ENCODE measurements around the gene KCNJ3.

Gene KCNJ3

DNA sequence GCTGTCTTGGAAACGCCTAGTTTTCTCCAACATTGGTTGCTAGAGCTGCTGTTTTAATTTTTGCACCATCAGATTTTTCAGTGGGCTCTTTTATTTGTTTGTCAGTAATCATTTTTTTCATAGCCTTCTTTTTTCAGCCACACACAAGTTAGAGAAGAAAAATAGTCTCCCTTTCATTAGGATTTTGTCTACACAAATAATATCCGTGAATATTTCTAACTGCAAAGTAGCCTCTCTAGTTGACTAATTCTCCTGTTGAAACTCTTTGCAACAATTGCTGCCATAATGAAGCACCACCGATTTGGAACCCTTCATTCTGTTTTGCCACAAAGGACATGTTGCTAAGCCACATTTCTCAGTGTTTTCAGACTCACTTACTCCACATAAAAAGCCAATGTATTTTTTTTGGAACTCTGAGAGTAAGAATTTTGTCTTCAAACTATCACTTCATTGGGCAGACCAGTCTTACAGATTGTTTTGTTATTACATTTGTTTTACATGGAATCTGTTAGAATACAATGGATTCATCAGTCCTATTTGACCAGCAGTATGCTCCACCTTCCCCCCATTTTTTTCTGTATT is 9.6 kb downstream of the KCNJ3 start (continued):
- TF ChIP-seq CSRNP3 (CRISPR knock-in tag; IDR thresholded peaks at IDR 0.05) (no peak), BACH2 (CRISPR knock-in tag; IDR thresholded peaks at IDR 0.05; ENCODE audit: borderline replicate concordance) (no peak), ZFP30 (CRISPR knock-in tag; IDR thresholded peaks at IDR 0.05) (no peak), PPARA (CRISPR knock-in tag; IDR thresholded peaks at IDR 0.05; ENCODE audit: borderline replicate concordance) (no peak)

- ATAC-seq: no peak
- TF ChIP-seq CREB5 (CRISPR knock-in tag; IDR thresholded peaks at IDR 0.05; ENCODE audit: low read depth) (no peak), TOX (CRISPR knock-in tag; IDR thresholded peaks at IDR 0.05; ENCODE audit: borderline replicate concordance) (no peak), ZNF565 (CRISPR knock-in tag; conservative IDR thresholded peaks at IDR 0.05; ENCODE audit: low read depth) (no peak), ZFP30 (CRISPR knock-in tag; IDR thresholded peaks at IDR 0.05) (no peak), ZNF8 (CRISPR knock-in tag; IDR thresholded peaks at IDR 0.05) (no peak), SNAI2 (CRISPR knock-in tag; IDR thresholded peaks at IDR 0.05) (no peak), ESRRG (CRISPR knock-in tag; IDR thresholded peaks at IDR 0.05) (no peak), ARNTL (CRISPR knock-in tag; IDR thresholded peaks at IDR 0.05; ENCODE audit: borderline replicate concordance, low read depth) (no peak), CSDC2 (CRISPR knock-in tag; IDR thresholded peaks at IDR 0.05) (no peak), TCF4 (CRISPR knock-in tag; IDR thresholded peaks at IDR 0.05; ENCODE audit: borderline replicate concordance) (no peak), ISL1 (CRISPR knock-in tag; IDR thresholded peaks at IDR 0.05) (no peak), PATZ1 (CRISPR knock-in tag; IDR thresholded peaks at IDR 0.05; ENCODE audit: borderline replicate concordance) (no peak), CSRNP3 (CRISPR knock-in tag; IDR thresholded peaks at IDR 0.05) (no peak), ZC3H10 (CRISPR knock-in tag; IDR thresholded peaks at IDR 0.05) (no peak), GLIS3 (CRISPR knock-in tag; IDR thresholded peaks at IDR 0.05) (no peak), PPARA (CRISPR knock-in tag; IDR thresholded peaks at IDR 0.05; ENCODE audit: borderline replicate concordance) (no peak), RARB (CRISPR knock-in tag; IDR thresholded peaks at IDR 0.05) (no peak)
These were observed 10.7 kb downstream of the KCNJ3 start for GRCh38 chr2:154709215-154709614.

- no peak for ATAC-seq
- TF ChIP-seq ZNF8 (CRISPR knock-in tag; IDR thresholded peaks at IDR 0.05): no peak
- no peak for TF ChIP-seq TCF4 (CRISPR knock-in tag; IDR thresholded peaks at IDR 0.05; ENCODE audit: borderline replicate concordance)
- no peak for TF ChIP-seq ZNF70 (CRISPR knock-in tag; IDR thresholded peaks at IDR 0.05)
- no peak for TF ChIP-seq ARNTL (CRISPR knock-in tag; IDR thresholded peaks at IDR 0.05; ENCODE audit: borderline replicate concordance, low read depth)
- TF ChIP-seq PATZ1 (CRISPR knock-in tag; IDR thresholded peaks at IDR 0.05; ENCODE audit: borderline replicate concordance): no peak
- TF ChIP-seq TSHZ2 (CRISPR knock-in tag; IDR thresholded peaks at IDR 0.05): no peak
- no peak for TF ChIP-seq TOX (CRISPR knock-in tag; IDR thresholded peaks at IDR 0.05; ENCODE audit: borderline replicate concordance)
- TF ChIP-seq PPARA (CRISPR knock-in tag; IDR thresholded peaks at IDR 0.05; ENCODE audit: borderline replicate concordance): no peak
- no peak for TF ChIP-seq ESRRG (CRISPR knock-in tag; IDR thresholded peaks at IDR 0.05)
- no peak for TF ChIP-seq ZFP30 (CRISPR knock-in tag; IDR thresholded peaks at IDR 0.05)
- TF ChIP-seq BACH2 (CRISPR knock-in tag; IDR thresholded peaks at IDR 0.05; ENCODE audit: borderline replicate concordance): no peak
- TF ChIP-seq OSR1 (CRISPR knock-in tag; IDR thresholded peaks at IDR 0.05): no peak
- no peak for TF ChIP-seq ZC3H10 (CRISPR knock-in tag; IDR thresholded peaks at IDR 0.05)
- TF ChIP-seq ISL1 (CRISPR knock-in tag; IDR thresholded peaks at IDR 0.05): no peak
- no peak for TF ChIP-seq ZNF565 (CRISPR knock-in tag; conservative IDR thresholded peaks at IDR 0.05; ENCODE audit: low read depth)
- TF ChIP-seq CSDC2 (CRISPR knock-in tag; IDR thresholded peaks at IDR 0.05): no peak
- TF ChIP-seq GLIS3 (CRISPR knock-in tag; IDR thresholded peaks at IDR 0.05): no peak
- TF ChIP-seq ZFP3 (CRISPR knock-in tag; IDR thresholded peaks at IDR 0.05): no peak
These were observed 11.6 kb downstream of the KCNJ3 start for GRCh38 chr2:154710078-154710477.
